HepG2 (cell line): ENCODE data around the gene ANTXRL. TPM values are rescaled to one million over a fixed set of nuclear protein-coding genes. Genes with fewer than 3 reads are reported as not detected.

Source experiments
- ATAC-seq: fragments of 200-7000 bp; cut with Tn5 transposase; 3 replicates; pipeline ENCODE4 v1.9.1; 2020; ENCODE audit warnings: mild to moderate bottlenecking, moderate library complexity
- BruUV-seq: library from RNA; stranded (reverse); fragments of 400-500 nt; replicated peaks from 2 replicates; lab custom pipeline; 2021; lab: Mats Ljungman, UMichigan
- CTCF ChIA-PET: fragments of 300-600 bp; formaldehyde crosslinking; extraction: SDS; loops from one replicate; lab custom pipeline; 2021; ENCODE audit warnings: low total read pairs, inconsistent platforms, low intra/inter-chr PET ratio; lab: Yijun Ruan, JAX
- POLR2A ChIA-PET: fragments of 350-600 bp; sonication (Branson Sonifier 250); formaldehyde crosslinking; loops from one replicate; lab custom pipeline; 2020; ENCODE audit warnings: antibody characterized with exemption, inconsistent platforms; lab: Yijun Ruan, JAX
- DNase-seq: peaks from one replicate; pipeline ENCODE4 v3.0.0-alpha.2; 2015; ENCODE audit warnings: low spot score
- FAIRE-seq: peaks from 3 replicates; lab custom pipeline; 2011; peaks lifted over from hg19 to GRCh38; lab: Jason Lieb, UNC
- H2AFZ ChIP-seq: one replicate; pipeline ENCODE4 v1.6.1; 2011; ENCODE audit warnings: low read length, inconsistent platforms
- H3K27ac ChIP-seq: fragments of 300-600 bp; 3 replicates; pipeline ENCODE4 v1.8.0; 2011; ENCODE audit warnings: mixed run types, mild to moderate bottlenecking, mixed read lengths, low read length, inconsistent platforms; ENCODE audit not compliant: insufficient read depth; ENCODE audit errors: extremely low read length
- H3K27me3 ChIP-seq, 2 experiments: fragments of 200-600 bp in 1 of 2; 2 replicates in 1 of 2; 3 replicates in 1 of 2; pipeline versions ENCODE4 v1.6.0 to v1.8.0; 2011; ENCODE audit warnings: low read length in 2 of 2, mild to moderate bottlenecking in 2 of 2, moderate library complexity in 2 of 2, inconsistent platforms in 1 of 2; ENCODE audit not compliant: insufficient read depth in 2 of 2, control insufficient read depth in 1 of 2
- H3K36me3 ChIP-seq, 2 experiments: fragments of 200-600 bp in 1 of 2; replicated peaks in 1 of 2; 2 replicates in 1 of 2; 3 replicates in 1 of 2; pipeline versions ENCODE4 v1.5.1 to v1.8.0; 2011; ENCODE audit warnings: low read length in 2 of 2, inconsistent platforms in 1 of 2; ENCODE audit not compliant: insufficient read depth in 2 of 2, control insufficient read depth in 1 of 2
- H3K4me1 ChIP-seq: 2 replicates; pipeline ENCODE4 v1.5.1; 2012; ENCODE audit warnings: low read length, inconsistent platforms; ENCODE audit not compliant: insufficient read depth
- H3K4me2 ChIP-seq: 2 replicates; pipeline ENCODE4 v1.6.0; 2011; ENCODE audit warnings: low read depth, low read length, inconsistent platforms
- H3K4me3 ChIP-seq, 3 experiments: fragments of 200-600 bp in 1 of 3; sonication (generic), shearing (Covaris generic) in 1 of 3; replicated peaks in 1 of 3; 2 replicates each; pipeline ENCODE4 v1.5.1; 2011 to 2016; ENCODE audit warnings: low read length in 3 of 3, inconsistent platforms in 2 of 3, low read depth in 2 of 3, mild to moderate bottlenecking in 2 of 3, control low read depth in 1 of 3, mixed read lengths in 1 of 3; ENCODE audit not compliant: insufficient read depth in 1 of 3
- H3K79me2 ChIP-seq: one replicate; pipeline ENCODE4 v1.6.1; 2011; ENCODE audit warnings: low read length, inconsistent platforms; ENCODE audit not compliant: insufficient read depth
- H3K9ac ChIP-seq: 2 replicates; pipeline ENCODE4 v1.6.0; 2011; ENCODE audit warnings: mild to moderate bottlenecking, low read depth, low read length, inconsistent platforms; ENCODE audit not compliant: insufficient read depth
- H3K9me3 ChIP-seq: 2 replicates; pipeline ENCODE4 v1.5.1; 2012; ENCODE audit warnings: mild to moderate bottlenecking, low read length
- H4K20me1 ChIP-seq: 2 replicates; pipeline ENCODE4 v1.6.0; 2011; ENCODE audit warnings: inconsistent platforms, mild to moderate bottlenecking, low read length, moderate library complexity; ENCODE audit not compliant: insufficient read depth
- MEIS2 ChIP-seq: sonication (generic); formaldehyde crosslinking; IDR thresholded peaks from 2 replicates; pipeline ENCODE4 v1.9.0; 2021; ENCODE audit warnings: mild to moderate bottlenecking, missing genetic modification reagents
- MIER3 ChIP-seq: IDR thresholded peaks from 2 replicates; pipeline ENCODE4 v1.6.1; 2016; ENCODE audit warnings: missing compliant biosample characterization, borderline replicate concordance
- MLLT10 ChIP-seq: sonication (generic); formaldehyde crosslinking; IDR thresholded peaks from 2 replicates; pipeline ENCODE4 v1.4.0; 2020; ENCODE audit warnings: missing genetic modification reagents
- SP140L ChIP-seq: sonication (generic); formaldehyde crosslinking; IDR thresholded peaks from 2 replicates; pipeline ENCODE4 v1.4.0; 2020; ENCODE audit warnings: missing genetic modification reagents, borderline replicate concordance
- YEATS2 ChIP-seq: sonication (generic); formaldehyde crosslinking; IDR thresholded peaks from 2 replicates; pipeline ENCODE4 v1.4.0; 2020; ENCODE audit warnings: missing genetic modification reagents, borderline replicate concordance
- ZNF34 ChIP-seq: sonication (generic); formaldehyde crosslinking; IDR thresholded peaks from 2 replicates; pipeline ENCODE4 v1.4.0; 2020; ENCODE audit warnings: mild to moderate bottlenecking, missing genetic modification reagents, borderline replicate concordance
- ZNF407 ChIP-seq: sonication (generic); formaldehyde crosslinking; IDR thresholded peaks from one replicate; pipeline ENCODE4 v1.5.1; 2020; ENCODE audit warnings: mild to moderate bottlenecking, missing genetic modification reagents; ENCODE audit errors: not compliant biosample characterization
- ZNF674 ChIP-seq: sonication (generic); formaldehyde crosslinking; IDR thresholded peaks from 2 replicates; pipeline ENCODE4 v1.5.0; 2020; ENCODE audit warnings: low read depth, mild to moderate bottlenecking, missing genetic modification reagents
- ZNF780A ChIP-seq: sonication (generic); formaldehyde crosslinking; IDR thresholded peaks from 2 replicates; pipeline ENCODE4 v1.8.0; 2022; ENCODE audit warnings: mild to moderate bottlenecking, missing genetic modification reagents, moderate library complexity
- WGBS: methylation state at CpG from one replicate; pipeline ENCODE4 v1.1.6; 2017; ENCODE audit warnings: low lambda C conversion rate; 5-methylcytosine and 5-hydroxymethylcytosine counted together
- in situ Hi-C: cut with HindIII; loops from 2 replicates; pipeline ENCODE4 v1.10.0; 2017; ENCODE audit warnings: low pct_unique_long_range_greater_than_20kb; ENCODE audit not compliant: extremely low pct_ligation_motif_present
- intact Hi-C: fragments of 100-400 bp; cut with micrococcal nuclease; formaldehyde crosslinking; loops from one replicate; pipeline ENCODE4 v1.10.0; 2022; ENCODE audit not compliant: unreplicated experiment
- polyA plus RNA-seq, 8 experiments: library from polyadenylated mRNA; depleted of rRNA in 3 of 8; stranded (reverse) in 7 of 8; unstranded in 1 of 8; fragments of >200 nt; fragmentation: Illumina TruSeq in 4 of 8; extraction: Trizol in 4 of 8; gene quantifications; 2 replicates each; pipeline versions ENCODE4 v1.2.1 to v1.2.3, GENCODE V29; 2011 to 2016; ENCODE audit warnings: low read depth in 4 of 8, missing spikeins in 1 of 8, mixed read lengths in 1 of 8; ENCODE audit not compliant: insufficient read depth in 1 of 8
- total RNA-seq, 5 experiments: library from RNA; depleted of rRNA; stranded (reverse); fragments of >200 nt; fragmentation: Illumina TruSeq; extraction: Trizol; gene quantifications; 2 replicates each; pipeline ENCODE4 v1.2.3, GENCODE V29; 2016; ENCODE audit warnings: low read depth in 1 of 5

The ANTXRL gene
- total and polyA plus RNA-seq, 2 of the 13 experiments (the other 11 are each of a cell fraction or from before 2014, with no cell fraction given): not detected

- ATAC-seq (no peak), FAIRE-seq (no peak), DNase-seq (no peak)
- Histone ChIP-seq H3K4me2 (no peak overlapping the region), H3K9me3 (no peaks in the 10 kb centered on the region), H3K4me3 (no peak overlapping the region), H3K27me3 (peaks cover 2 to 11% of the 10 kb centered on the region in 2 experiments; a peak in 3 of 5 replicates), H3K4me1 (no peaks in the 10 kb centered on the region), H3K9ac (no peak overlapping the region), H4K20me1 (no peaks in the 10 kb centered on the region), H3K27ac (no peak overlapping the region), H3K79me2 (no peaks in the 10 kb centered on the region), H3K36me3 (no peaks in the 10 kb centered on the region), H2AFZ (no peak overlapping the region)
- no peak for TF ChIP-seq MEIS2 (CRISPR knock-in tag)
- no peak for TF ChIP-seq ZNF34 (CRISPR knock-in tag)
- ChIA-PET POLR2A (no interaction called here), CTCF (no interaction called here)
- intact Hi-C loops: no loop called here
- in situ Hi-C loops: no loop called here
- 19% methylated on average over 9 of the region's 9 CpGs for WGBS
- BruUV-seq: no TSS peak
Measured at GRCh38 chr10:46298477-46299285, 11.9 kb downstream of the ANTXRL start.

GRCh38 chr10:46299286-46299535 is 12.4 kb downstream of the ANTXRL start:
- CTCF ChIA-PET: no interaction called here
- intact Hi-C loops: no loop called here
- Histone ChIP-seq H2AFZ (no peak overlapping the region), H4K20me1 (no peaks in the 10 kb centered on the region), H3K4me3 (no peak overlapping the region), H3K36me3 (no peaks in the 10 kb centered on the region), H3K4me2 (no peak overlapping the region), H3K9ac (no peak overlapping the region), H3K27me3 (peaks cover 2 to 11% of the 10 kb centered on the region in 2 experiments; a peak in 3 of 5 replicates), H3K79me2 (no peaks in the 10 kb centered on the region), H3K27ac (no peak overlapping the region), H3K4me1 (no peaks in the 10 kb centered on the region), H3K9me3 (no peaks in the 10 kb centered on the region)
- no TSS peak for BruUV-seq
- POLR2A ChIA-PET: no interaction called here
- no peak for DNase-seq
- ATAC-seq: no peak
- FAIRE-seq: no peak
- in situ Hi-C loops: no loop called here
- TF ChIP-seq YEATS2: no peak
- no peak for TF ChIP-seq ZNF674 (CRISPR knock-in tag)
- TF ChIP-seq SP140L (CRISPR knock-in tag): no peak
- no peak for TF ChIP-seq ZNF780A (CRISPR knock-in tag)
- TF ChIP-seq MIER3 (CRISPR knock-in tag): no peak
- no peak for TF ChIP-seq MLLT10
- TF ChIP-seq ZNF407 (CRISPR knock-in tag): no peak
- 6% methylated on average over 5 of the region's 5 CpGs for WGBS
